ENCODE measurements around the gene ARHGAP26. TPM values are rescaled to one million over a fixed set of nuclear protein-coding genes. Genes with fewer than 3 reads are reported as not detected.

The ARHGAP26 gene
- total RNA-seq, 1 experiment from 2014 or later: 34.5 TPM

GRCh38 chr5:143080407-143080806 is 310.2 kb downstream of the ARHGAP26 start:
- H3K27me3 ChIP-seq (ENCODE audit: insufficient read depth, low read length): no peaks in the 10 kb centered on the region
- H3K9me3 ChIP-seq (ENCODE audit: control insufficient read depth in 1 of 2, insufficient read depth in 1 of 2, low read depth in 1 of 2, low read length in 2 of 2): no peaks in the 10 kb centered on the region
- no peak overlapping the region for H3K4me3 ChIP-seq (replicated peaks in 1 of 2; ENCODE audit: low read depth in 1 of 2, low read length in 2 of 2)
- H4K20me1 ChIP-seq (ENCODE audit: insufficient read depth): no peaks in the 10 kb centered on the region
- H3K9me2 ChIP-seq (ENCODE audit: insufficient read depth): no peaks in the 10 kb centered on the region
- no peaks in the 10 kb centered on the region for H3K79me2 ChIP-seq (ENCODE audit: insufficient read depth, low read length)
- DNase-seq (ENCODE audit: low read depth, low spot score): no peak
- ChIA-PET CTCF (no interaction called here), POLR2A (no interaction called here), RAD21 (ENCODE audit: low non-redundant PET in 1 of 2, low total read pairs in 2 of 2, uncharacterized antibody in 2 of 2, unreplicated experiment in 2 of 2) (no interaction called here)
- BruUV-seq (replicated peaks): no TSS peak
- no peak overlapping the region for H3K4me2 ChIP-seq (ENCODE audit: low read length)
- ATAC-seq: no peak
- no peak overlapping the region for H2AFZ ChIP-seq (ENCODE audit: low read depth, low read length, poor library complexity, severe bottlenecking)
- H3K9ac ChIP-seq (ENCODE audit: low read length): no peak overlapping the region
- no peak overlapping the region for H3K27ac ChIP-seq (ENCODE audit: low read depth, low read length)
- TF ChIP-seq RAD21 (IDR thresholded peaks at IDR 0.05; ENCODE audit: low read depth) (no peak), CBX3 (IDR thresholded peaks at IDR 0.05; ENCODE audit: low read depth) (no peak), ZNF274 (IDR thresholded peaks at IDR 0.05; ENCODE audit: low read depth, low read length) (no peak), TCF7L2 (IDR thresholded peaks at IDR 0.05; ENCODE audit: borderline replicate concordance, extremely low read depth, insufficient read depth, insufficient read length) (no peak), FOSL1 (IDR thresholded peaks at IDR 0.05; ENCODE audit: low read depth) (no peak), JUND (IDR thresholded peaks at IDR 0.05) (no peak), EZH2 (IDR thresholded peaks at IDR 0.05) (no peak), ZBTB33 (IDR thresholded peaks at IDR 0.05; ENCODE audit: extremely low read depth, insufficient replicate concordance, low read length) (no peak), ELF1 (IDR thresholded peaks at IDR 0.05; ENCODE audit: borderline replicate concordance, low read depth) (no peak)
- H3K4me1 ChIP-seq (ENCODE audit: control insufficient read depth in 1 of 2, insufficient read depth in 2 of 2, low read length in 2 of 2): no peaks in the 10 kb centered on the region
- intact Hi-C loops (cut with micrococcal nuclease): no loop called here
- H3K36me3 ChIP-seq (ENCODE audit: control insufficient read depth in 1 of 2, insufficient read depth in 2 of 2, low read length in 2 of 2): no peaks in the 10 kb centered on the region

- POLR2A ChIA-PET: no interaction called here
- TF ChIP-seq ELF1 (IDR thresholded peaks at IDR 0.05; ENCODE audit: borderline replicate concordance, low read depth) (no peak), YY1 (IDR thresholded peaks at IDR 0.05; ENCODE audit: extremely low read depth, insufficient replicate concordance, low read depth, low read length) (no peak), EZH2phosphoT487 (IDR thresholded peaks at IDR 0.05; ENCODE audit: borderline replicate concordance) (no peak), SIN3A (IDR thresholded peaks at IDR 0.05; ENCODE audit: low read depth) (no peak), CBX3 (IDR thresholded peaks at IDR 0.05; ENCODE audit: low read depth) (no peak), ZNF274 (IDR thresholded peaks at IDR 0.05; ENCODE audit: low read depth, low read length) (no peak), RAD21 (IDR thresholded peaks at IDR 0.05; ENCODE audit: low read depth) (no peak), SP1 (IDR thresholded peaks at IDR 0.05; ENCODE audit: low read depth) (no peak), ZFX (IDR thresholded peaks at IDR 0.05) (no peak), CTCF (IDR thresholded peaks at IDR 0.05 in 2 of 3, conservative IDR thresholded peaks at IDR 0.05 in 1 of 3; ENCODE audit: borderline replicate concordance in 1 of 3, insufficient read depth in 1 of 3, low read depth in 2 of 3, low read length in 2 of 3) (no peak), ZBTB33 (IDR thresholded peaks at IDR 0.05; ENCODE audit: extremely low read depth, insufficient replicate concordance, low read length) (no peak)
Observed at GRCh38 chr5:143080982-143081381, 310.8 kb downstream of the ARHGAP26 start.

More at GRCh38 chr5:143080982-143081381, 310.8 kb downstream of the ARHGAP26 start:
- H3K4me3 ChIP-seq (replicated peaks in 1 of 2; ENCODE audit: low read depth in 1 of 2, low read length in 2 of 2): no peak overlapping the region
- no peaks in the 10 kb centered on the region for H3K9me3 ChIP-seq (ENCODE audit: control insufficient read depth in 1 of 2, insufficient read depth in 1 of 2, low read depth in 1 of 2, low read length in 2 of 2)
- CTCF ChIA-PET: no interaction called here
- H3K27me3 ChIP-seq (ENCODE audit: insufficient read depth, low read length): no peaks in the 10 kb centered on the region
- DNase-seq (ENCODE audit: low read depth, low spot score) (no peak), ATAC-seq (no peak)
- intact Hi-C loops (cut with micrococcal nuclease): no loop called here
- no peak overlapping the region for H3K4me2 ChIP-seq (ENCODE audit: low read length)
- no peak overlapping the region for H3K27ac ChIP-seq (ENCODE audit: low read depth, low read length)
- H3K9me2 ChIP-seq (ENCODE audit: insufficient read depth): no peaks in the 10 kb centered on the region
- H3K79me2 ChIP-seq (ENCODE audit: insufficient read depth, low read length): no peaks in the 10 kb centered on the region
- RAD21 ChIA-PET (ENCODE audit: low non-redundant PET in 1 of 2, low total read pairs in 2 of 2, uncharacterized antibody in 2 of 2, unreplicated experiment in 2 of 2): no interaction called here
- no peaks in the 10 kb centered on the region for H3K36me3 ChIP-seq (ENCODE audit: control insufficient read depth in 1 of 2, insufficient read depth in 2 of 2, low read length in 2 of 2)
- no TSS peak for BruUV-seq (replicated peaks)
- no peak overlapping the region for H3K9ac ChIP-seq (ENCODE audit: low read length)
- H4K20me1 ChIP-seq (ENCODE audit: insufficient read depth): no peaks in the 10 kb centered on the region
- no peaks in the 10 kb centered on the region for H3K4me1 ChIP-seq (ENCODE audit: control insufficient read depth in 1 of 2, insufficient read depth in 2 of 2, low read length in 2 of 2)
- no peak overlapping the region for H2AFZ ChIP-seq (ENCODE audit: low read depth, low read length, poor library complexity, severe bottlenecking)
